Activated T-helper 1 cell treated with anti-CD3 and anti-CD28 coated beads, Interleukin-2, amount 50 U/mL, for 16 hours (primary cell): Measurements from ENCODE around the gene ASTN2.
"Not testable (repeated sequence)": the region's sequence is repeated elsewhere in the genome, so short reads cannot be mapped to it uniquely, and the experiment has no call there.

Experiments
- DNase-seq, 2 donors: peaks; one replicate each; pipeline ENCODE4 v3.0.0-alpha.2; 2020; ENCODE audit warnings: low read depth in 1 of 2, low spot score in 1 of 2

The ASTN2 gene

DNA sequence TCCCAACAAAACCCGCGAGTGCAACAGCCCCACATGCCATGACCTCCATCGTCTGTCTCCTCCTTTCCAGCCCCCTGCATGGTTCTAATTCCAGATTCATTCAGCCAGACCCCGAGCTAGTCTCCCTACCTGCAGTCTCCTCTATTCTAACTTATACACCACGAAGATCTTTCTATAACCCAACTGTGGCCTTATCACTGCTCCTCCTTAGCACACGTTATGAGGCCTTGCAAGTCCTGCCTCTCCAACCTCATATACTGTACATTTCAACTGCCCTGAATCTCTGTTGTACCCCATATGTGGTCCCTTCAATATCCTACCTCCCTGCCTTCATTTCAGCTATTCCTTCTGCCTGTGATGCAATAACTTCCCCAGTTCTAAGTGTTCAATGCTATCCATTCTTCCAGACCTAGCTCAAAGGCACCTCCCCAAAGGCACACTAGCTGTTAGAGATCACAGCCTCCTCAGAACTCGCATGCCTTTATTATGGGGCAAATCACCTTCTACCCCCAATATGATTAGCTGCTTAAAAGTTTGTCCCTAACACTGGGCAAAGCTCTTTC lies 942.8 kb downstream of the ASTN2 start:
- DNase-seq, result no peak

DNA sequence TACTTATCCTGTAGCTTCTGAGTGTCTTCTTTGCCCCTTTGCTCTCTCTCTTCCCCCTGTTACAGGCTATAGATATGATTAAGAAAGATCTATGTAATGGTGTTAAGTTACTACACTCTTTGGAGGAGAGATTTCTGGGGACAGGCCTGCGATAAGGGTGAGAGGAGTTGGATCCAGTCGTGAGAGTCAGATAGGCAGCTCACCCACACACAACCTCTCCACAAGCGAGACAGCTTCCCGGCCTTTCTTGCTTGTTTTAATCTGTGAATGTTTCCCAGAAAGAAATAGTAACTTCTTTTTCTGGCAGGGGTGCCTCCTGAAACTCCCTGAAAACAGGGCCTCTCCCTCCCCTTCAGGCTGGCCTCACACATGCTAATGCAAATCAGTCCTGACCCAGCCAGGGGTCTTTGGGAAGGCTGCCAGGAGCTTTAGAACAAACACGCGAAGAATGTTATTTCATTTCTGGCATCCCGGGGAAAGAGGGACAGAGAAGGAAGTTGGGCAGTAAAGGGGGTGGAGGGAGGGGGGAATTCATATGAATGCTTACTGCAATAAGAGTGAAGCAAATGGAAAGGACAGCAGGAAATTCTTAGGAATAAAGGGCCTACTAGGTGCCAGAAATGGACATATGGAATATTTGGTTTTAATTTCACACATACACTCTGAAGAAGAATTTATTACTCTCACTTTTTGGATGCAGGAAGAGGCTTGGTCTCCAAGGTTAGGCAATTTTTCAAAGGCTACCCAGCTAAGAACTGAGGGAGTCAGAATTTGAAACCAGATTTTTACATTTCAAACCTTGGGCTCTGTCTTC lies 943.6 kb downstream of the ASTN2 start:
- DNase-seq, result no peak

DNA sequence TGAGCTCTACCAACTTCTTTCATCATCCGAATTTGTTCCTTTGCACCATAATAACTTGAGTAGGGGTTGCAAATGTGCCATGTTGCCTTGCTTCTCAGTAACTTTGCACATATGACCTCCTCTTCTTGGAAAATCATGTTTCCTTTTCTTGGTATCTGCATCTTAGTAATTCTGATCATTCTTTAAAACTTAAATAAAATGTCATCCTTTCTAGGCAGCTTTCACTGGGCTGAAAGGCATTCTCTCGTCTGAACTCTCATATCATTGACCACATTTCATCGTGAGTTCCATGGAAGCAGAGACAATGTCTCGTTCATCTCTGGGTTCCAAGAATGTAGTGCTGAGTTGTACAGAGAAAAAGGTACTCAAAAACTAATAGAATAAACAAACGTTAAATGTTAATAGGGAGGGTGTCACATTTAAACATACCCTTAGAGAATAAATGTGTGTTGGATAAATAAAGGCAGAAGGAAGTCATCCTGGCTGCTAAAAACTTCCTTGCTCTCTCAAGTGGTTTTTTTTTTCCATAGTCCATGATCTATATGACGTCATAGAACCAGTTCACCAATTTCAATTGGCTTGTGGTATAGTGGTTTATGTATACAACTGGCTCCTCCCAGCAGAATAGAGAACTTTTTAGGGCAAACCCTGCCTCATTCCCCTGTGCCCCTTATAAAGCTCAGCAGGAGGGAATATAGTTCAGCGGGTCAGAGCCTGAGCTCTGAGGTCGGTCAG lies 945.9 kb downstream of the ASTN2 start:
- DNase-seq, result no peak

DNA sequence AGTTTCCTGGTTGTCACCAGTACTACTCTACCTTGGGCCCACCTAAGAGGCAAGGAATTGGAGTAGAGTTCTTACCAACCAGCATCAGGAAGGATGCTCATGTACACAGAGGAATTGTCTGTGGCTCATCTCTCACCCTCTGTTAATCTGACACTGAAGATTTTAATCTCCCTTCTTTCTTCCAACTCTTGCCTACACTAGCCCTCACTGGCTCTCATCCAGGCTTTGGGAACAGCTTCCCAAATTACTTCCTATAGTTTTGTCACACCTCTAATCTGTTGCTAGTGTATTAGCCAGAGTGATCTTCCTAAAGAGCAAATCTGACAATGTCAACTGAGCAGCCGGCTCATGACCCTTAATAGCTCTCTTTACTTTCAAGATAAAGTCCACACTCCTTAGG lies 946.5 kb downstream of the ASTN2 start:
- no peak for DNase-seq

DNA sequence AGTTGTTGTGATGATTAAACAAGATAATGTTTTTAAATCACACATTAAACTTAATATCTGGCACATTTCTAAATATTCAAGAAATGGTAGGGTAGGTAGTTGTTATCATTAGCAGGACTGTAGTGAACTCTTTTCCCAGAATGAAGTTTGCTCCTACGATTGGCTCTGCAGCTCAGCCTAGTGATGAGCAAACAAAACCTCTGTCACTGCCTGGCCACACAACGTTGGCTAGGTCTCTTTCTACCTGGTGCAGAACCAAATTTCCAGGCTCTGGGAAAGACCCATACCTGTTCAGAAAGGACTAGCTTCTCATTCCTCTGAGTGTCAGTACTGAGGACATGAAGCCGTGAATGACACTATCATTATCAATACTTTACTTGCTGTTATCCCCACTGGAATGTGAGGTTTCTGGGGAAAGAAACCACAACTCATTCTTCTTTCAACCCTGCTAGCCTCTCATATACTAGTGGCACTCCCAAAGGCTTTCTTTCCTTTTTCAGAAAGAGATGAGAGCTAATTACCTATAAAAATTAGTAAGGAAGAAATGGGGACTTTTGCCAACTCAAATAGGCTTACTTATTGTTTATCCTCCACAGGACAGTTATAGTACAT lies 947.0 kb downstream of the ASTN2 start:
- no peak for DNase-seq

DNA sequence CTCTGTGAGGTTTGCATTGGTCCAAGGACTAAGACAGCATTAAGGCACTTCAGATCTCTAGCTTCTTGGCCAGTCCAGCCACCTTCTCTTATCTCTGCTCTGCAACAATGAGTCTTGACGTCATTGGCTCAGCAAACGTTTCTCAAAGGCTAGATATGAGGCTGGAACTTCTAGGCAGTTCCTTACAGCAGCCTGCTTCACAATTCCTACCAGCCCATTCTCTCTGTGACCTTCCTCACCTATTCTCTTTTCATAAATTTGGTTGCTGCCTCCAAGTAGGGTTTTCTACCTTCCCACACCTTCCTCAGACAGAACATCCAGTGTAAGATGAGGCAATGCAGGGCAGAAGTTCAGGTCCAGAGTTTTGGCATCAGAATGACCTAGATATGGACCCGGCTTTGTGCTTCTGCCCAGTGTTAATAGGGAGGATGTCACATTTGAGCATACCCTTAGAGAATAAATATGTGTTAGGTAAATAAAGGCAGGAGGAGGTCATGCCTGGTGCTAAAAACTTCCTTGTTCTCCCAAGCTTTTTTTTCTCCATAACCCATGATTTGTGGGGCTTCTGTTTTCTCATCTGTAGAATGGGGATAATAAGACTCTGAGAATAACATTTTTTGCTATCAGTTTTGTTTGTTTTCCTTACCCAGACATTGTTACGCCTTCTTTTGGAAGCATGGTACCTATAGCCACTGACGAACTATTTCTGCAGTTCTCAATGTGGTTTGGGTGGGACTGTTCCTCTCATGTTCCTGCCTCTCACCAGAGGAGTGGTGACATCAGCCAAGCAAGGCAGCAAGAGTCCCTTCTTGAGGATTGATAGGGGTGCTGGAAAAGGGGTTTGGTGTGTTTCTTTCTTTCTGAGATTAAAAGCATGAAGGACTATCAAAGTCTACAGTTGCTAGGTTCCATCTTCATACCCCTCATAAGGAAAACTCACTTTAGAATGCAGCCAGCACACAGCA lies 948.3 kb downstream of the ASTN2 start:
- no peak for DNase-seq

DNA sequence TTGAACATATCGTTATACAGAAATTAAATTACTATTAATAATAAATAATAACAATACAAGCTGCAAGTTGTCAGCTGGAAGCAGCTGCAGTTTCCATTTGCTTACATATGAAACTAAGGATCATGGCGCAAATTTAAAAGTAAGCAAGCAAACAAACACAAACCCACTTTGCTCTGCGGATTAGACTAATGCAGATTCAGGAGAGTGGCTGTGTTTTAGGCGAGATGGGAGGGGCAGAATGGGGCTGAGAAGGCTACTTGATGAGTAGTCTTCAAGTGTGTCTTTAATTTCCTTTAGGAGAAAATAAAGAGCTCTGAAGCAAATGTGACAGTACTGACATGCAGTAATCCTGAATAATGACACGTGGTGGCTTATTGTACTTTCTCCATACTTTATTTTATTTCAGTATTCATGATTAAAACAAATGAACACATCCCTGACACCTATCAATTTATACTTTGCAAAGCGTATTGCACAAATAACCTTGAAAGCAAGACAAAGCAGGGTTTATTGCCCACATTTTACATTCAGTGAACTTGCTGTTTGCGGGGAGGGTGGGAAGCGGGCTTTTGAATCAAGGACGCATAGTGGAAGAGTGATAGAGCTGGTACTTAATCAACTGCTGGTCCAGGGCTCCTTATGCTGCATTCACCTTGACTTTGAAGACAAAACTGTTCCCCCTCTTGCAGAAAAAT lies 949.1 kb downstream of the ASTN2 start:
- no peak for DNase-seq

DNA sequence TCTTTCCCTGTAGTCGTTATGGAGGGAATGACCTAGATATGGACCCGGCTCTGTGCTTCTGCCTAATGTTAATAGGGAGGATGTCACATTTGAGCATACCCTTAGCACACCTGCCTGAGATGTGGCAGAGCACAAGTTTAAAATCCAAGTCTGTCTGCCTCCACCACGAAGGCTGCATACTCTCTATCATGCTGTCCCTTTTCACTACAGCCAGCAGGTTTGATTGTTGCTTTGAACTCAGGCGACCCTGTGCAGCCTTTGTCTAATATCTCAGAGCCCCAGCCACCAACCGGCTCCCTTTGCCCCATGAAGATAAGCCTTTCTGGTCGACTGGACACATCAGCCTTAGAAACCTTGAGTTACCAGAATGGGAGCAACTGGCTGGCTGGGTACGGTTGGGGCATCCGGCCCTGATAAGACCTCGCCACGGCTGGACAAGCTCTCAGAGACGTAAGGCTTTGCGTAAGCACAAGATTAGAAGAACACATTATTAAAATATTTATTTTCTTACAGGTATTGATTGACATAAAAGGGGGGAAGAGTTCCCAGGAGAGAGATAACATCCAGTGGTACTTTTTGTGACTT lies 949.8 kb downstream of the ASTN2 start:
- DNase-seq, result no peak

DNA sequence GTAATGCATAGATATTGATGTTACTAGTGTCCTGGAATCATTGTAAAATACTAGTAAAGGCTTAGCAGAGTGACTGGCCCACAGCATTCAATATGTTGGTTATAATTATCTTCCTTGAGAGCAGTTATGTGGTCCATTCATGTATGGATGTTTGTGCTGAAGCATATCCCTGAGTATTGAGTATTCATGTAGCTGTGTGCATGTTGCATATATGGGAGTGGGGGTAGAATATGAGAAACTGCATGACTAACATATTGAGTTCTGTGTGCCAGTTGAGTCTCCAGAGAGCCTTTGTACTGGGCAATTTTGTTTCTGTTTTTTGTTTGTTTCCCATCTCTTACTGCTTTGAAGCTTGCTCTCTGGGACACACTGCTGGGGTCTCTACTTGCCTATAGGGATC lies 950.4 kb downstream of the ASTN2 start:
- DNase-seq, result no peak

DNA sequence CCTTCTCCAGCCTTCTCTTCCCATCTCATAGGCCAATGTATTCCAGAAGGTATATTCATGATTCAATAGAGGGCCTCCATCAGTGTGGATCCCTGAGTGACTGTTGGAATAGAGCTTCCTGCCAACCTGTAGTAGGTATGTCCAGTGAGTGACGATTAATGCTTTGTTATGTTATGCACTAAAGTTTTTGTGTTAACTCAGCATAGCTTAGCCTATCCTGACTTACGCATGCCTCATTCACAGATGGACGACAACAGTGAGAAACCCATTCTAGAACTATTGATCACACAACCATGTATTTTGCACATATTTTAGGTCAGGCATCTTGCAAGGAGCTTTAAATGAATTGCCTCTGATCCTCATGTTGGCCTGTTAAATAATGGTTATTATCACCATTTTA lies 953.2 kb downstream of the ASTN2 start:
- DNase-seq, result no peak

DNA sequence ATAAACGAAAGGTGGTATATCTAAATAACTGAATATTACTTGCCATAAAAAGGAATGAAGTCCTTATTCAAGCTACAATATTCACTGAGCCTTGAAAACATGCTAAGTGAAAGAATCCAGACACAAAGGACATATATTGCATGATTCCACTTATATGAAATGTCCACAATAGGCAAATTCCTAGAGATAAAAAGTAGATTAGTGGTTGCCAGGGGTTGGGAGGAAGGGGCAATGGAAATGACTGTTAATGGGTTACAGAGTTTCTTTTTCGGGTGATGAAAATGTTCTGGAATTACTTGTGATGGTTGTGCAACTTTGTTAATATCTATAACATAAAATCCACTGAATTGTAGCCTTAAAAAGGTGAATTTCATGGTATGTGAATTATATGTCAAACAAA lies 954.8 kb downstream of the ASTN2 start:
- DNase-seq, result no peak

DNA sequence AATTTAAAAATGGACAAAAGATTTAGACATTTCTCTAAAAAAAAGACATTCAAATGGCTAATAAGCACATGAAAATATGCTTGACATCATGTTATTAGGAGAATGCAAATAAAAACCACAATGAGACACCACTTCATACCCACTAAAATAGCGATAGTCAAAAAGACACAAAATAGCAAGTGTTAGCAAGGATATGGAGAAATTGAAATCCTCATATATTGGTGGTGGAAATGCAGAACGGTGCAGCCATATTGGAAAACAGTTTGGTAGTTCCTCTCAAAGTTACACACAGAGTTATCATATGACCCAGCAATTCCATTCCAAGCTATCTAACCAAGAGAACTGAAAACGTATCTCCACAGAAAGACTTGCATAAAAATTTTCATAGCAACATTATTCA lies 955.3 kb downstream of the ASTN2 start:
- DNase-seq, result no peak

DNA sequence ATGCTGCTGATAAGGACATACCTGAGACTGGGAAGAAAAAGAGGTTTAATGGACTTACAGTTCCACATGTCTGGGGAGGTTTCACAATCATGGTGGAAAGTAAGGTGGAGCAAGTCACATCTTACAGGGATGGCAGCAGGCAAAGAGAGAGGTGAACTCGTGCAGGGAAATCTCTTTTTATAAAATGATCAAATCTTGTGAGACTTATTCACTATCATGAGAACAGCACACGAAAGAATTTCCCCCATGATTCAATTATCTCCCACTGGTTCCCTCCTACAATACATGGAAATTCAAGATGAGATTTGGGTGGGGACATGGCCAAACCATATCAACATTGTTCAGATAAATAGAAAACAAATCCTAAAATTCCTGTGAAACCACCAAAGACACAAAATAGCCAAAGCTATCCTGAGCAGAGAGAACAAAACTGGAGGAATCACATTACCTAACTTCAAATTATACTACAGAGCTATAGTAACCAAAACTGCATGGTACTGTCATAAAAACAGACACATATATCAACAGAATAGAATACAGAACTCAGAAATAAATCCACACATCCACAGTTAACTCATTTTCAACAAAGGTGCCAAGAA lies 958.3 kb downstream of the ASTN2 start:
- no peak for DNase-seq

DNA sequence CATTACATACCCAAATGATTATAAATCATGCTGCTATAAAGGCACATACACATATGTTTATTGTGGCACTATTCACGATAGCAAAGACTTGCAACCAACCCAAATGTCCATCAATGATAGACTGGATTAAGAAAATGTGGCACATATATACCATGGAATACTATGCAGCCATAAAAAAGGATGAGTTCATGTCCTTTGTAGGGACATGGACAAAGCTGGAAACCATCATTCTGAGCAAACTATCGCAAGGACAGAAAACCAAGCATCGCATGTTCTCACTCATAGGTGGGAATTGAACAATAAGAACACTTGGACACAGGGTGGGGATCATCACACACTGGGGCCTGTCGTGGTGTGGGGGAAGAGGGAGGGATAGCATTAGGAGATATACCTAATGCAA lies 960.3 kb downstream of the ASTN2 start:
- not testable (repeated sequence) for DNase-seq

DNA sequence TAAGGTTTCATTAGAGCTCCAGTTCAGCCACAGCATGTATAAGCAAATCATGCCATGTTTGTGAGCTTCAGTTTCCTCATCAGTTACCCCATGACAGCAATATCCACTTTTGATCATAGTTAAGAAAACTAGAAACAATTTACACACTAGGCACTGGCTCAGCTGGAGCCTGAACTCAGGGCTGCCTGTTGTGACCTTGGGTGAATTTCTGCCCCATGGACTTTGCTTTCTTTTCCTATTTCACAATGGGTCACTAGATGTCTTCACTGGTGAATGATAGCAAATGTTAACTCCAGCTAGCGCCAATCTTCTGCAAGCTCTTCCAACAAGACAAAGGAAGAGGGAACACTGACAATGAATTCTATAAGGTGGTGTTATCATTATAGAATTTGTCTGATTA lies 961.1 kb downstream of the ASTN2 start:
- DNase-seq, result no peak

DNA sequence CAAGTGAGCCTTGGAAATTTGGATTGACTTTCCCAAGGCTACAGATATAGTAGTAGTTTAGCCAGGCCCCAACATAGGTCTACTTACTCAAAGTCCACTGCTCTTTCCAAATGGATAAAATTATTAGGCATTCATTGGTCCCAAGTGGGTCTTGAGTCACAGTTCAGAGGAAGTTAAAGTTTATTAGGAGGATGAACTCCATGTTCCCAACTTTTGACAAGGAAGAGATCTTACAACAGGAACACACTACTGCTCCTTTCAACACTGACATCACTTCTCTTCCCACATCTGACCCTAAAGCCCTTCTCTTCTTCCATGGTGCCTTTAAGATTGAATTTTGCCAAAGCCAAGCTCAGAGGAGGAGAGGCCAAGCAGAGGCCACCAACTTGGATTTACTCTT lies 962.2 kb downstream of the ASTN2 start:
- no peak for DNase-seq

DNA sequence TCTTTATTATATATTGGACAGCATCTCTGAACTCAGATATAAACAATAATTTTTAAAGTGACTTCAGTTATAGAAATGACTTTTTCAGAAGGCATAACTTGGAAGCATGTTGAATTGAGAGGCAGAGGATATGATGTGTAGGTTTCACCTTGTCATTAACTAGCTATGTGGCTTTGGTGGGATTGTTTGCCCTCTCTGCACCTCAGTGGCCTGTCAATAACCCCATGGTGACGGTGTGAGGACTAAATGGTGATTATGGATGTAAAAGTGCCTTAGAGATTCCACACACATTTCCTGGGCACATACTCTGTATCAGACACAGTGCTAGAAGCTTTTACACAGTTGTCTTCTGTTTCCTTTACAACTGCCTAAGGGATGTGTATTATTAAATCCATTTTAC lies 962.6 kb downstream of the ASTN2 start:
- DNase-seq, result no peak

DNA sequence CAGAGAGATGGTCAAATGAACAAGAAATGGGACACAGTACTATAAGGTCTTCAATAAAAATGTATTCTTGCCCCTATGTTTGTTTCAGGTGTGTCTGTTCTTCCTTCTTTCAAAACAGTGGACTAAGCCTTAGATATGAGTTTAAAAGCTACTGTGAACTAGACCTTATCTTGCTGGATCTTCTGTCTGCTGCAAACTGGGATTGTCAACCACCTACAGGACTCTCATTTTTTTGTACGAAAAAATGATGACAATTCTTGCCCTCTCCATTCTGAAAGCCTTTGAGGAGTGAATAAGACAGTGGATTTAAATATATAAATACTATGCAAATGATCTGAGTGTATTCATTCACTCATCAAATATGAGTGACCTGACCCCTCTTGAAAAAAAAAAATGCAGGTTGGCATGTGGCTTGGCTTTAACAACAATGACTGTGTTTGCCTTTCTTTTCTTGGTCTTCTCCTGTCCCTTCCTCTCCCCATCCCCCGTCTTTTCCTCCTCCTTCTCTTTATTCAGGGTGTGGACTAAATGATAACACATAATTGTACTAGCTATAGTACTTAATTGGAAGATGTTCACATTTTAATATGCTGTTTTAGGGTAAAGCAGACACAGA lies 963.2 kb downstream of the ASTN2 start:
- no peak for DNase-seq
